Activated CD4-positive, alpha-beta T cell treated with anti-CD3 and anti-CD28 coated beads, Interleukin-2, amount 50 U/mL, for 24 hours (primary cell): ENCODE data around the gene SORCS2.
A peak's percentile ranks its signal among the peaks of the same experiment; 100 is the strongest.

ENCODE experiments used
- DNase-seq, 2 donors: peaks; one replicate each; pipeline ENCODE4 v3.0.0-alpha.2; 2020; ENCODE audit warnings: low read depth in 1 of 2, low spot score in 1 of 2

SORCS2 gene

DNA sequence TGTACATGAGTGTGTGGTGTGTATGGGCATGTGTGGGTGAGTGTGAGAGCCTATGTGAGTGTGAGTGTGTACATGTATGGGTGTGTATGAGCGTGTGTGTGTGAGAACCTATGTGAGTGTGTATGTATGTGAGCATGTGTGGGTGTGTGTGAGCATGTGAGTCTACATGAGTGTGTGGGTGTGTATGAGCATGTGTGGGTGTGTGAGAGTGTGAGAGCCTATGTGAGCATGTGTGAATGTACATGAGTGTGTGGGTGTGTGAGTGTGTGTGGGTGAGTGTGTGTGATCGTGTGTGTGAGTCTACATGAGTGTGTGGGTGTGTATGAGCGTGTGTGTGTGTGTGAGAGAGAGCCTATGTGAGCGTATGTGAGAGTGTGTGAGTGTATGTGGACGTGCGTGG is 447.8 kb downstream of the SORCS2 start:
- DNase-seq: no peak

DNA sequence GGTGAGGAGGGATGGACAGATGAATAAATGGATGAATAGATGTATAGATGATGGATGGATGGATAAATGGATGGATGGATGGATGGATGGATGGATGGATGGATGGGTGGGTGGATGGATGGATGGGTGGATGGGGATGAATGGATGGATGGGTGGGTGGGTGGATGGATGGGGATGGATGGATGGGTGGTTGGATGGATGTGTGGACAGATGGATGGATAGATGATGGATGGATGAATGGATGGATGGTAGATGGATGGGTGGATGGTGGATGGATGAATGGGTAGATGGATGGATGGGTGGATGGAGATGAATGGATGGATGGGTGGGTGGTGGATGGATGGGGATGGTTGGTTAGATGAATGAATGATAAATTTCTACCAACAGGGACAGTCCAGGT is 449.4 kb downstream of the SORCS2 start:
- no peak for DNase-seq

DNA sequence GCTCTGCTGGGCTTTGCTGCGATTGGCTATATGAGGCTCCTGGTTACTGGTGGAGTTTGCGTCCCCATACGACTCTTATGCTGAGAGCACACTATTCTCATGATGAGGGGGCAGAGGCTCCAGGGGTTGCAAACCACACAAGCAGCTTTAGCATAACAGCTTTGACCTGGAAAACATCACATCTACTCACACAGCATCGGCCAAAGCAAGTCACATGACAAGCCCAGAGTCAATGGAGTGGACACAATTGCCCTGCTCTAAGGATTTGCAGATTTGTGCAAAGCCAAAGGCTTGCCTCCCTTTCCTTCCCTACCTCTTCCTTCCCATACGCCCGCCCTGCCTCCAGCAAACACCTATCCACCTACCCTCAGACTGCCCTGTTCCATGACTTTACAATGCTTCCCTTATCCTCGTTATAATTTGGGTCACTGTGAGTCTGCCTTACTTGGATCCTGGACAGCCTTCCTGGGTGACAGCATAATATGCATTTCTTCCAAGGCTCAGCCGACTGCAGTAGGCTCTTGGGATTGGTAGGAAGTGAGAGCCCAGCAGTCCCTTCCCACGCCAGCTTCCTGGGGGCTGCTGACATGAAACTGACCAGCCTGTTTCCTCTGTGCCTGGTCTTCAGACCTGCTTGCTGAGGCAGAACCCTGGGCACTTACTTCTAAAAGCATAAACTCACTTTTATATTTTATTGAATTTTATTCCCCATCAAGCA is 450.6 kb downstream of the SORCS2 start:
- no peak for DNase-seq

DNA sequence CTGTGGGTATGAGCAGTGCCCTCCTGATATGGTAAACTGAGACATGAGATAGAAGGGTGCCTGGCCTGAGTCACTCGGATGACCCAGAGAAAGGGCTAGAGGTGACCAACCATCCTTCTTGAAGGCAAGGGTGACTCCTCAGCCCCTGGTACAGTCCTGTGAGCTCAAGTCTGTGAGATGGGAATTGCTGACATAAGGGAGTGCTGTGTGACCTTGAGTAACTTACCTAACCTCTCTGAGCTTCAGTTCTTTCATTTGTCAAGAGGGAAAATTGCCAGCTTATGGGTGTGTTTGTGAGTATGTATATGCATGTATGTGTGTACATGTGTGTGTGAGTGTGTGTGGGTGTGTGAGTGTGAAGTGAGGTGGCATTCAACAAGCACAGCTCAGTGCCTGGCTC is 452.8 kb downstream of the SORCS2 start:
- no peak for DNase-seq

DNA sequence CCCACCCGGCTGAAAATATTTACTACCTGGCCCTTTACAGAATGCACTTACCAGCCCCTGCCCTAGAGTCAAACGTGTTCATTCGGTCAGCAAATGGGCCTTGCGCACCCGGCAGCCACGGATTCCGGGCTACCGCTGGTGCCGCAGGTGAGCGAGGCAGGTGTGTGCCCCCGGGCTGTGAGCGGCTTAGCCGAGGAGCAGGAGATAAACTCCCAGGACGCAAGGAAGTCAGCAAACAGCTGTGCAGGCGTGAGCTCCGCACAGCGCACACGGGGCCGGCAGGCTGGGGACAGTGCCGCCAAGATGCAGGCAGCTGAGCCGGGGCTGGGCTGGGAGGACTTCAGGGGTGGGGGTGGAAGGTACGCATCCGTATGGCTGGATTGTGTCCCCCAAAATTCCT is 453.6 kb downstream of the SORCS2 start:
- no peak for DNase-seq

DNA sequence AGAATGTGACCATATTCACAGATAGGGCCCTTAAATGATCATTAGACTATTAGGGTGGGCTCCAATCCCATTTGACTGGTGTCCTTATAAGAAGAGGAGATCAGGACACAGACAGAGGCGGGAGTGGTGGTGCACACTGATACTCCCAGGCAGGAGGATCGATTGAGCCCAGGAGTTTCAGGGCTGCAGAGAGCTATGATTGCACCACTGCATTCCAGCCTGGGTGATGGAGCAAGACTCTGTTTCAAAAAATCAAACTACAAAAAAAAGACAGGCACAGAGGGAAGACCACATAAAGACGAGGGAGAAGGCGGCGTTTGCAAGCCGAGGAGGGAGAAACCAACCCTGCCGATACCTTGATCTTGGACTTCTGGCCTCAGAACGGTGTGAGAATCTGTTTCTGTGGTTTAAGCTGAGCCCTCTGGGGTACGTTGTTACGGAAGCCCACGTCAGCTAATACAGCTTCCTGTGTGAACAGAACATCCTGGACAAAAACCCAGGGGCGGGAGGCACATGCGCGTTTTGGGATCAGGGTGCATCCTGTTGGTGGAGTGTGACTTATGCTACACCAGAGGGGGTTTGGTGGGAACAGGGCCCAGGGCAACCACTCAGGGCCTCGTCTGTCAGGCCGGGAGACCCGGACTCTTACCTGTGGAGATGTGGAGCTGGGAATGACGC is 454.2 kb downstream of the SORCS2 start:
- no peak for DNase-seq

DNA sequence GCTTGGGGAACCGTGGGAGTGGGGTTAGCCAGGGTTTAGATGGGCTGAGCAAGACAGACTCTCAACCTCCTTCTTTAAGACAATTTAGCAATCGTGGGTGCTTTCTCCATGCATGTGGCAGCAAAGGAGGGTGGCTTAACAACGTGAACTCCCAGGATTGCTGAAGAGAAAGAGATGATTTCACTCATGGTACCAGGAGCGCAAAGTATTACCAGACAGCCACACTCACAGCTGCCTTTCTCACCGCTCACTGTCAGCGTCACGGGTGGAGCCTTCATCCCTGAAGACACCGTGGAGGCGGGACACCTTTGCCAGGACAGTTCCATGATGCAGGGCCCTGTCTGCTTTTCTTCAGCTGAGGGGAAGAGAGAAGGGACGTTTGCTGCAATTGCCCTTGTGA is 454.8 kb downstream of the SORCS2 start:
- no peak for DNase-seq

DNA sequence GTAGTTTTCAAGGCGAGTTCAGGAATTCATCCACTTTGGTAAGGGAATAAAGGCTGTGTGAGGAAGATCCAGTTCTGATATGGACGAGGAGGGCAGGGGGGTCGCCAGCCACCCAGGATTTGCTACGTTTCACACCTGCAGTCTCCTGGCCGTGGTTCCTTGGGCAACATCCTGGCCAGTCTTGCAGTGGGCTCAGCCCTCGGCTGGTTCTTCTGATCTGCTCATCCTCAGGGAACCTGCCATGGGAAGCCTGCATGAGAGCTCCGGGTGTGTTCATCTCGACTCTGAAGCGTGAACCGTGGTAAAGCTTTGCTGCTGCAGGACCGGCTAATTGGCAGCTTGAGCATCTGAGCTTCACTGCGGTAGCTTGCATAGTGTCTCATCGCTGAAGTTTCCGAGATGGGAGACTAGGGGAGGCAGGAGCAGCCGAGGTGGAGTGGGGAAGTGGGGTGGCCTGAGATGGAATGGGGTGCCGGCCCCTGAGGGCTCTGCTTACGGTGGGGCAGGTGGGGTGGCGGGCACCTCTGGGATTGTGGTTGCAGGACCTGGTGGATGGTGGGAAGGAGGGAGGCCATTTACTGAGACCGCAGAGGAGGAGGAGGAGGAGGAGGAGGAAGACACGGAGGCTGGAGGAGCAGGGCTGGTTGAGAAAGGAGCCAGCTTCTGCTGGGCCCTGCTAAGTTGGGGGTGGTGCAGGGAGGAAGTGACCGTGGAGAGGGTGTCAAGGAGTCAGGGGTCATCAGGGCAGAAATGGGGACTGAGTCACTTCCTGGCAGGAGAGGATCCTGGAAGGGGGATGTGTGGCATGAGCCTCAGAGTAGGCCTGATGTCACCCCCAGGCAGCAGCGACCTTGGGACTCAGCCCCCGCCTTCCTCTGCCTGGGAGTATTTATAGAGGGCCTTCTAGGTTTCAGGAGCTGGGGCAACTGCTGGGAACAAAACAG is 455.5 kb downstream of the SORCS2 start:
- DNase-seq: no peak

DNA sequence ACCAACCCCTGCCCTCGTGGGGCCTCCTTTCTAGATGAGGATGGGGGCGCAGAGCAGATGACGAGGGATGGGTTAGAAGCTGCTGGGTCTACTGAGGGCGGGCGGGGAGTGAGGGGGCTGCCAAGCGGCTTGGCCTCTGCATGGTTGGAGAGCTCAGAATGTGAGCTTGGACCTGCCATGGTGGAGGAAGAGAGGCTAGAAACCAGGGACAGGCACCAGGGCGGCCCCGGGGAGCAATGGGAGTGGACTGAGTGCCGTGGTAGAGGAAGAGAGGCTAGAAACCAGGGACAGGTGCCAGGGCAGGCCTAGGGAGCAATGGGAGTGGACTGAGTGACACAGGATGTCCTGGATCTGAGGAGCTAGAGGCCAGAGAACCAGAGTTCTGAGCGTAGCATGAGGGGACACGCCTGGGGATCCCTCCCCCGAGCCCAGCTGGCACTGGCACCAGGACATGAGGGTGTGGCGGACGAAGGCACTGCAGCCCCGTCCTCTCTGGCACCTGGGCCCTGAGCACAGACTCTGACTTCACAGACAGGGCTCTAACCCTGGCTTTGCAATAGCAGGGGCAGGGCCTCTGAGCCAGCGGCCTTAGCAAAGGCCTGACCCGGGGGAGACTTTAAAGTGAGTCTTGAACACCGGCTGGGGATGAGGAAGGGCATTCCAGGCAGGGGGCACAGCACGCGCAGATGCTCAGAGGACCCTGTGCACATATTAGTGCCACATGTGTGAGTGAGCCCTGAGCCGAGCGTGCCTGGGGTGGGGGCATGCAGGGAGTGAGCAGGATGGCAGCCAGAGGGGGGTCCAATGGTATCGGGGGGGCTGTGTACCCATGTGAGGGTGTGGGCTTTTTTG is 456.4 kb downstream of the SORCS2 start:
- DNase-seq: no peak

DNA sequence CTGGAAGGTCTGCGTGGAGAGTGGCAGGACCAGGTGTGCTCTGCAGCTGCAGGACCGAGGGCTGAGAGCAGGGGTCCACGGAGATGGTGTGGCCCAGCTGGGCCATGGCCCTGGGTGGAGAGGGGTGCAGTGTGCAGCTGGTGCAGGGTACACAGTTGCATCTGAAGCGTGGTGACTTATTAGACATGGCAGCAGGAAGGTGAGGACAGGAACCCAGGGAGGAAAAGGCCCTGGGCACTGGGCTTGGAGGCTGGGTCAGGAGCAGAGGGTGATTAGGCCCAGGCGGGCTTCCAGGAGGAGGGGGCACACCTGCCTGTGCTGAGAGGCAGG is 457.0 kb downstream of the SORCS2 start:
- DNase-seq: no peak

DNA sequence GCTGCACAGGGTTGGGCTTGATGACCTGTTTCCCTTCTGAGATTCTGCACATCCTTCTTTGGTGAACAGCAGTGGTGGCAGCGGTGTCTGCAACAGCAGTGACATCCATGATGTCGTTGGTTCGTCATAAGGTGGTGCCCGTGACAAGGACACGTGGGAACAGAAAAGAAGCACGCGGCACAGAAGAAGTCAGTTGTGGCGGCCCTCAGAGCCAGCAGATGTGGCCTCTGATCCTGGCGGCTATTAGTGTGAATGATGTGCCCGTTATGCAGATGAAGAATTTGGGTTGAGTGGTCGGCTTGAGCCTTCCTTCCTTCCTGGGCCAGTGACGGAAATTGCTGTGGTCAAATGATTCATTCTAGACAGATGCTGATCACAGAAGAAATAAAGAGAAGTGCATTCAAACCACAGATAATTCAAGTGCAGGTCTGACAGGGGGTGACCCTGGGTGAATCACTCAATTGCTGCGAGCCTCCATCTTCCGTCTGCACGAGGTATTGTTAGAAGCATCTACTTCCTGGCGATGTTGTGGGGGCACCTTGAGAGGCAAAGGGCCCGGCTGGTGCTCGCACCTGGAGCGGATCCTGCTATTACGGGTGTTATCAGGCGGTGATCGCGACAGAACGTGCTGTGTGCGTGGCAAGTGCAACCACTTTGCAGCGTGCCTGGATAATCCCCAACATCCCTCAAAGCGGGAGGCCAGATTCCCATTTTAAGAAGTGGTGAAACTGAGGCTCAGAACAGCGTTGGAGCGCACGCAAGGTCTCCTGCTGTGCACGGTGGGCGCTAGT is 457.6 kb downstream of the SORCS2 start:
- DNase-seq: peak; percentile 10 to 24

DNA sequence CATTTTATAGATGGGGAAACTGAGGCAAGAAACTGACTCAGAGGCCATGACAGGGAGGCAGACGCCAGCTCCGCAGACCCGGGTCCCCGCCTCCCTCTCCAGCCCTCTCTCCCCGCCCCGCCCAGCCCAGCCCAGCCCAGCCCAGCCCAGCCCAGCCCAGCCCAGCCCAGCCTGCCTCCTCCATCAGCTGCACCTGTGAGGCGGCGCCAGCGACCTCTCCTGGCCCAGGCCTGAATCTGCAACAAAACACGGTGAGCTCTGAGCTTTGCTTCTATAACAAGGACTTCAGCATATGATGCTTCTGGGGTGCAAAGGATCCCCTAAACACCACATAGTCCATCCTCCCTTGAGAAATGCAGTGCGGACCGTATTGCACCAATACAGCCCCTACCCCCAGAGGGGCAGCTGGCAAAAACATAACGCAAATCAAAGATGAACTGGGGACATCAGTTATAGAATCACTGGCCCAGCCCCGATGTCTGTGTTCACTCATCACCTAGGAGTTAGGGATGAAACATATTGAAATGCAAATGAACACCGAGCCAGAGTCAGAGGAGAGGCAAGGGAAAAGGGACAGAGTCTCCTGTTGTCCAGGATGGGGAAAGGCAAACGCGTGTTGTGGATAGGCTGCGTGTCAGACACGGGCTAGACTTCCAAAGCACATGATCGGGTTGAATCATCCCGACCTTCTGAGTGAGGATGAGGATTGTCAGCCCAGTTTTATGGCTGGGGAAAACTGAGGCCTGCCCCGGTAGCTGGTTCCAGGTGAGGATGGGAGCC is 458.5 kb downstream of the SORCS2 start:
- no peak for DNase-seq

DNA sequence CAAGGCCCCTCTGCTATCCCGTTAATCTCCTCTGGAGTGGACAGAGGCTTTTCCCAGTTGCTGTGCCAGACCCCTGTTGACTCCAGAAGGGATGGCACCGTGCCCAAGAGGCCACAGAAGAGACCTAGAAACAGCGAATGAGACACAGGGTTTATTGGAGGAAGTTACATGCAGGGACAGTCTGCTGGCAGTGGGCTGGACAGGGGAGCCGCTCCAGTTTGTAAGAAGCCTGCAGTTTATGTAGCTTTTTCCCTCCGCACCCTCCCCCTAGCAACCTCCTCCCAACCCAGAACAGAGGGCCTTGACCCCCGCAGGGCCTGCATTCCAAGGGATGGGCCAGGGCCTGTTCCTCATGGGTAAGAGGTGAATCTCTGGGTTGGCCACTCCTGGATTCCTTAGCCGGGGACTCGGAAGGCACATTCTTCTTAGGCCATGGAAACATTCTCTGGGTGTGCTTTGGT is 459.2 kb downstream of the SORCS2 start:
- DNase-seq: no peak

DNA sequence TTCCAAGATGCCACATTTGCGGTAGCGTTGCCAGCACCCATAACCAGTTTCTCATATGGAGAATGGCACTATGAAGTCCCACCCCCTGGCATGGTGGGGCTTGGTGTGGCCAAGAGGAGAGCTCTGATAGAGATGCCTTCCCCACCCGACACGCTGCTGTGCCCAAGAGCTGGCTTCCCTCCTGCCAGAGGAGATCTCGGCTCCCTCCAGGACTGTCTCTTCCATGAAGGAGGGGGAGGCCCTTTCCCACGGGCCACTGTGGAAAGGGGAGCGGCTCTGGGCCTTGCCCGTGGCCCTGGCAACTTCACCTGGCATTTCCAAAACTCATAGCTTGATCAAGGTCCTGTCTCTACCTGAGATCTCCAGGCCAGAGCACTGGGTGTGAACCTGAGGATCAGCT is 459.7 kb downstream of the SORCS2 start:
- DNase-seq: no peak

DNA sequence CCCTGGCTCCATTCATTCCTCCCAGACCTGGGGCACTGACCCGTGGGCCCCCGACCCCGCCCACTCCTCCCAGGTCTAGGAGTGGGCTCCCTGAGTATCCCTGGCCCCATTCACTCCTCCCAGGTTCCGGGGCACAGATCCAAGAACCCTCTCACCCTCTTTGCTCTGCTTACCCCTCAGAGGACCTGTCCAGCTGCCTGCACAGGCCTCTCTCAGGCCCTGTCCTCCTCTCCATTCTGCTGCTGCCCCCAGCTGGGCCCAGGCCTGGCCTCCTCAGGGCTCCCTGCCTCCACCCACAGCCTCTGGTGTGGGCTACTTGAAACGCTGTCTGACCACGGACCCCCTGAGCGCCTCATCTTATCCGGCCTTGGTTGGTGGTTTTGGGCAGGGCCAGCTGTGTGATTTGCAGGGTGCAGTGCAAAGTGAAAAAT is 460.1 kb downstream of the SORCS2 start:
- no peak for DNase-seq

DNA sequence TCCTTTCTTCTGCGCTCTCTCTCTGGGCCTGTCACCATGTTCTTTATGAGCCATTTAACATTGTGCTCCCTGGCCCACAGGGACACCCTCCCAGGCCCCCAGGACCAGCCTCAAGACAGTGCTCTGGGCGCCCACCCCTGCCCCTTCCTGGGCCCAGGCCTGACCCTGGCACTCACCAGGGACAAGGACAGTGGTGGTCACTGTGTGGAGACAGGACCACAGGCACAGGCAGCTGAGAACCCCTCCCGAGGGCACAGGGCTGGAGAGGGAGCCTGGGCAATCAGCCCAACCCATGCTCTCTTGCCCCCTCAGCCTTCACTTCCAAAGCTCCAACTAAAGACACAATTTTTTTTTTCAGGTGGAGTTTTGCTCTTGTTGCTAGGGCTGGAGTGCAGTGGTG is 460.6 kb downstream of the SORCS2 start:
- DNase-seq: no peak

DNA sequence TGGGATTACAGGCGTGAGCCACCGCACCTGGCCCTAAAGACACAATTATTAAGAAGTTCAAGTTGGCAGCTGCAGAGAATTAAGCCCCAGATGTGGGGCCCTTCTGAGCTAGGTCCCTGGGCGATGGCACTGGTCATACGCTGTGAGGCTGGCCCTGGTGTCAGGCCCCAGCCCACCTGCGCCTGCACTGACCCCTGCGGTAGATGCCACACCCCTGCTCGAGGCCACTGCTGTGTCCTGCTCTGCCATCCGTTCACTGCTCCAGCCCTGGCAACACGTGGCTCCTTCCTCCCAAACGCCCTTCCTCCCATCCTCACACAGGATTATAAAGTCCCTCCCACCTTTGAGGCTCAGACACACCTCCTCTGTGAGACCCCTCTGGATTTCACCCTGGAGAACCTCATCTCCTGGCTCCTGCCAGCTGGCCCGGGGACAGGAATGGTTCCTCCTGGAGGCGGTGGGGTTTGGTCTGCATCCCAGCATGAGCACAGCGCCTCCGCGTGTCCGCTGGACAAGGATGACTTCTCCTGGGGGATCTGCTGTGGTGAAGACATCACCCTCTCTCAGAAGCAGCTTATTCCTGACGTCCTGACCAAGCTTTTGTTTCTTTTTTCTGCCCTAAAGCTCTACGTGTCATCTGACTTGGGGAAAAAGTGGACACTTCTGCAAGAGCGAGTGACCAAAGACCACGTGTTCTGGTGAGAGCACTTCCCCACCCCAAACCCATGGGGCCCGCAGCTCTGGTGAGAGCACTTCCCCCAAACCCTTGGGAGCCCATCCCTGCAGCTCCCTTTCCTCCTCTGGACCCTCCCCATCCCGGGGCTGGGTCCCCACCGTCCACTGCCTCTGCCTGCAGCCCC is 461.4 kb downstream of the SORCS2 start:
- DNase-seq: no peak
